K562 (cell line): ENCODE data around the gene TCIRG1. TPM values are rescaled to one million over a fixed set of nuclear protein-coding genes. Genes with fewer than 3 reads are reported as not detected.

Source experiments
- ATF4 ChIP-seq: fragments of 450-650 bp; formaldehyde crosslinking; IDR thresholded peaks from 2 replicates; pipeline ENCODE4 v1.4.0; 2022; ENCODE audit warnings: mild to moderate bottlenecking, moderate library complexity
- DMBX1 ChIP-seq: fragments of 250-450 bp; sonication (Bioruptor Pico); IDR thresholded peaks from 2 replicates; pipeline ENCODE4 v1.8.0; 2022; ENCODE audit warnings: inconsistent platforms, mild to moderate bottlenecking, moderate library complexity, borderline replicate concordance
- HDAC8 ChIP-seq: fragments of 450-650 bp; IDR thresholded peaks from 2 replicates; pipeline ENCODE4 v1.6.1; 2016; ENCODE audit warnings: mild to moderate bottlenecking, missing genetic modification characterization, moderate library complexity, missing compliant biosample characterization
- HES1 ChIP-seq: fragments of 450-650 bp; IDR thresholded peaks from 2 replicates; pipeline ENCODE4 v1.6.1; 2016; ENCODE audit warnings: low read depth, mild to moderate bottlenecking, moderate library complexity
- HMG20A ChIP-seq: fragments of 450-650 bp; formaldehyde crosslinking; conservative IDR thresholded peaks from 2 replicates; pipeline ENCODE4 v1.4.0; 2020; ENCODE audit warnings: mild to moderate bottlenecking, mixed read lengths
- IRF9 ChIP-seq: fragments of 450-650 bp; IDR thresholded peaks from 2 replicates; pipeline ENCODE4 v1.6.1; 2016; ENCODE audit warnings: missing biosample characterization, missing genetic modification characterization
- PTRF ChIP-seq: fragments of 450-650 bp; IDR thresholded peaks from 2 replicates; pipeline ENCODE4 v1.6.1; 2016; ENCODE audit warnings: mild to moderate bottlenecking, missing genetic modification characterization, missing compliant biosample characterization
- PTTG1 ChIP-seq: fragments of 450-650 bp; IDR thresholded peaks from 2 replicates; pipeline ENCODE4 v1.6.1; 2016; ENCODE audit warnings: low read depth, mild to moderate bottlenecking, missing genetic modification characterization, missing compliant biosample characterization
- PYGO2 ChIP-seq: fragments of 450-650 bp; IDR thresholded peaks from 2 replicates; pipeline ENCODE4 v1.6.1; 2016; ENCODE audit warnings: mild to moderate bottlenecking, missing genetic modification characterization, moderate library complexity, missing compliant biosample characterization
- SMAD3 ChIP-seq: fragments of 450-650 bp; formaldehyde crosslinking; conservative IDR thresholded peaks from 2 replicates; pipeline ENCODE4 v1.4.0; 2020; ENCODE audit warnings: mild to moderate bottlenecking
- TAF1 ChIP-seq: IDR thresholded peaks from 2 replicates; pipeline ENCODE4 v1.6.1; 2011; ENCODE audit warnings: mild to moderate bottlenecking, low read length, moderate library complexity; ENCODE audit not compliant: insufficient read depth, control insufficient read depth, severe bottlenecking; ENCODE audit errors: extremely low read depth
- TEAD4 ChIP-seq, 2 experiments: sonication (generic) in 1 of 2; formaldehyde crosslinking in 1 of 2; IDR thresholded peaks; 2 replicates each; pipeline versions ENCODE4 v1.6.1 to v1.8.0; 2012 to 2022; ENCODE audit warnings: borderline replicate concordance in 1 of 2, inconsistent platforms in 1 of 2, low read length in 1 of 2, mild to moderate bottlenecking in 1 of 2, missing genetic modification reagents in 1 of 2
- ZBTB11 ChIP-seq, 3 experiments: fragments of 200-800 bp in 1 of 3; fragments of 250-450 bp in 1 of 3; fragments of 450-650 bp in 1 of 3; sonication (Bioruptor Pico) in 1 of 3; sonication (Bioruptor generic) in 1 of 3; formaldehyde crosslinking in 1 of 3; IDR thresholded peaks; 2 replicates each; pipeline versions ENCODE4 v1.6.1 to v1.8.0; 2016 to 2022; ENCODE audit warnings: mild to moderate bottlenecking in 2 of 3, missing genetic modification characterization in 2 of 3, missing compliant biosample characterization in 1 of 3, moderate library complexity in 1 of 3
- ZNF740 ChIP-seq, 3 experiments: fragments of 200-800 bp in 1 of 3; sonication (Bioruptor generic) in 1 of 3; sonication (generic) in 1 of 3; formaldehyde crosslinking in 1 of 3; IDR thresholded peaks; 2 replicates each; pipeline versions ENCODE4 v1.6.1 to v1.8.0; 2016 to 2022; ENCODE audit warnings: mild to moderate bottlenecking in 2 of 3, missing compliant biosample characterization in 2 of 3, missing genetic modification characterization in 2 of 3, missing genetic modification reagents in 1 of 3
- polyA plus RNA-seq, 8 experiments: library from polyadenylated mRNA; depleted of rRNA in 4 of 8; stranded (reverse) in 5 of 8; unstranded in 3 of 8; fragments of >200 nt; fragmentation: Nextera tagmentation in 2 of 8; fragmentation: Illumina TruSeq in 1 of 8; extraction: Ambion mirVana in 2 of 8; extraction: Trizol in 1 of 8; gene quantifications; 2 replicates each; pipeline versions ENCODE4 v1.2.1 to v1.2.3, GENCODE V29; 2011 to 2014; ENCODE audit warnings: inconsistent platforms in 1 of 8, missing spikeins in 1 of 8
- total RNA-seq, 7 experiments: library from RNA; depleted of rRNA in 6 of 7; stranded (reverse); fragments of >200 nt in 6 of 7; fragmentation: Illumina TruSeq in 2 of 7; extraction: Trizol in 2 of 7; gene quantifications; 2 replicates each; pipeline versions ENCODE4 v1.2.1 to v1.2.3, GENCODE V29; 2011 to 2021; ENCODE audit warnings: low replicate concordance in 1 of 7

TCIRG1 gene
- total and polyA plus RNA-seq, 9 of the 15 experiments (the other 6 are each of a cell fraction or from before 2014, with no cell fraction given) = 0.49 to 143 (median 24.4) TPM

GRCh38 chr11:68011051-68011943, 27.5 kb upstream of the TCIRG1 start (continued):
- no peak for TF ChIP-seq TEAD4 (IDR thresholded peaks at IDR 0.05; ENCODE audit: low read length)
- no peak for TF ChIP-seq TEAD4 (CRISPR knock-in tag; IDR thresholded peaks at IDR 0.05; ENCODE audit: borderline replicate concordance)
- peak; percentile 52; the same call in 1 of the 2 replicates for TF ChIP-seq IRF9
- TF ChIP-seq ZNF740 (CRISPR knock-in tag; IDR thresholded peaks at IDR 0.05) = no peak
- peak in 1 of 2 experiments; percentile 85; a peak in 2 of 4 replicates for TF ChIP-seq ZNF740 (tag; IDR thresholded peaks at IDR 0.05)
- TF ChIP-seq HES1 = no peak
- peak; percentile 83; the same call in 1 of the 2 replicates for TF ChIP-seq SMAD3 (CRISPR knock-in tag)
- TF ChIP-seq PYGO2 (tag) = peak; percentile 79
- peak; percentile 84 for TF ChIP-seq HDAC8 (tag)
- TF ChIP-seq ATF4 = peak; percentile 28; the same call in 1 of the 2 replicates
- peak; percentile 87 for TF ChIP-seq PTTG1 (tag)
- no peak for TF ChIP-seq HMG20A (CRISPR knock-in tag)
- TF ChIP-seq TAF1 = no peak
- peak; percentile 86 for TF ChIP-seq PTRF
- peak; percentile 87 for TF ChIP-seq DMBX1 (CRISPR knock-in tag)
- TF ChIP-seq ZBTB11 (CRISPR knock-in tag; IDR thresholded peaks at IDR 0.05) = peak in 1 of 3 experiments; percentile 60; a peak in 1 of 6 replicates
- TF ChIP-seq, all 486 proteins: peak for 49
